Measurements from ENCODE around the gene HTR5A.
"Not testable (repeated sequence)": the region's sequence is repeated elsewhere in the genome, so short reads cannot be mapped to it uniquely, and the experiment has no call there.

Gene HTR5A

GRCh38 chr7:155069992-155070751 is at the start of gene HTR5A:
Gene HTR5A (plus strand): TSS chr7:155070324. CDS start chr7:155070900, 576 bp downstream.
- DNase-seq (ENCODE audit: low read depth), result peak; percentile 75
- TF ChIP-seq CTCF (conservative IDR thresholded peaks at IDR 0.05; ENCODE audit: control insufficient read depth, insufficient read depth, low read depth, low read length), result no peak
- no peak within 1 kb of the TSS for H3K4me3 ChIP-seq (ENCODE audit: control insufficient read depth, low read depth, low read length)

- no peak for TF ChIP-seq CTCF (conservative IDR thresholded peaks at IDR 0.05; ENCODE audit: control insufficient read depth, insufficient read depth, low read depth, low read length)
Observed at GRCh38 chr7:155020996-155021395, 49.1 kb upstream of the HTR5A start.

GRCh38 chr7:155021699-155022145 is 48.4 kb upstream of the HTR5A start:
- DNase-seq (ENCODE audit: low read depth), result no peak
- H3K4me3 ChIP-seq (ENCODE audit: control insufficient read depth, low read depth, low read length), result no peak overlapping the region
- no peak for TF ChIP-seq CTCF (conservative IDR thresholded peaks at IDR 0.05; ENCODE audit: control insufficient read depth, insufficient read depth, low read depth, low read length)

More at GRCh38 chr7:155020996-155021395, 49.1 kb upstream of the HTR5A start:
- H3K4me3 ChIP-seq (ENCODE audit: control insufficient read depth, low read depth, low read length), result no peak overlapping the region
- DNase-seq (ENCODE audit: low read depth), result no peak

GRCh38 chr7:155027879-155028278 is 42.2 kb upstream of the HTR5A start:
- TF ChIP-seq CTCF (conservative IDR thresholded peaks at IDR 0.05; ENCODE audit: control insufficient read depth, insufficient read depth, low read depth, low read length), result no peak
- DNase-seq (ENCODE audit: low read depth), result no peak

GRCh38 chr7:155032978-155033377 is 37.1 kb upstream of the HTR5A start:
- no peak overlapping the region for H3K4me3 ChIP-seq (ENCODE audit: control insufficient read depth, low read depth, low read length)
- DNase-seq (ENCODE audit: low read depth), result no peak
- TF ChIP-seq CTCF (conservative IDR thresholded peaks at IDR 0.05; ENCODE audit: control insufficient read depth, insufficient read depth, low read depth, low read length), result no peak

More at GRCh38 chr7:155027879-155028278, 42.2 kb upstream of the HTR5A start:
- H3K4me3 ChIP-seq (ENCODE audit: control insufficient read depth, low read depth, low read length), result no peak overlapping the region

- H3K4me3 ChIP-seq (ENCODE audit: control insufficient read depth, low read depth, low read length); DNase-seq (ENCODE audit: low read depth): not testable (repeated sequence)
Observed at GRCh38 chr7:155034495-155034894, 35.6 kb upstream of the HTR5A start.

GRCh38 chr7:155038335-155038734 is 31.8 kb upstream of the HTR5A start:
- TF ChIP-seq CTCF (conservative IDR thresholded peaks at IDR 0.05; ENCODE audit: control insufficient read depth, insufficient read depth, low read depth, low read length), result no peak
- no peak overlapping the region for H3K4me3 ChIP-seq (ENCODE audit: control insufficient read depth, low read depth, low read length)
- no peak for DNase-seq (ENCODE audit: low read depth)

Data from fibroblast of mammary gland (primary cell).